Endometrial microvascular endothelial cells (primary cell): ENCODE measurements around the gene LSM2. TPM values are rescaled to one million over a fixed set of nuclear protein-coding genes. Genes with fewer than 3 reads are reported as not detected.

Experiments used
- in situ Hi-C: cut with HindIII; loops from 2 replicates; pipeline ENCODE4 v1.10.0; 2017; ENCODE audit warnings: low sequenced_read_pairs, low pct_unique_long_range_greater_than_20kb; ENCODE audit errors: inconsistent ontology term
- total RNA-seq: library from RNA; depleted of rRNA; stranded (reverse); fragments of >200 nt; gene quantifications from one replicate; pipeline ENCODE4 v1.2.3, GENCODE V29; 2015; ENCODE audit errors: inconsistent ontology term

Gene LSM2
- total RNA-seq, 1 donor from 2014 or later = 172 TPM

DNA sequence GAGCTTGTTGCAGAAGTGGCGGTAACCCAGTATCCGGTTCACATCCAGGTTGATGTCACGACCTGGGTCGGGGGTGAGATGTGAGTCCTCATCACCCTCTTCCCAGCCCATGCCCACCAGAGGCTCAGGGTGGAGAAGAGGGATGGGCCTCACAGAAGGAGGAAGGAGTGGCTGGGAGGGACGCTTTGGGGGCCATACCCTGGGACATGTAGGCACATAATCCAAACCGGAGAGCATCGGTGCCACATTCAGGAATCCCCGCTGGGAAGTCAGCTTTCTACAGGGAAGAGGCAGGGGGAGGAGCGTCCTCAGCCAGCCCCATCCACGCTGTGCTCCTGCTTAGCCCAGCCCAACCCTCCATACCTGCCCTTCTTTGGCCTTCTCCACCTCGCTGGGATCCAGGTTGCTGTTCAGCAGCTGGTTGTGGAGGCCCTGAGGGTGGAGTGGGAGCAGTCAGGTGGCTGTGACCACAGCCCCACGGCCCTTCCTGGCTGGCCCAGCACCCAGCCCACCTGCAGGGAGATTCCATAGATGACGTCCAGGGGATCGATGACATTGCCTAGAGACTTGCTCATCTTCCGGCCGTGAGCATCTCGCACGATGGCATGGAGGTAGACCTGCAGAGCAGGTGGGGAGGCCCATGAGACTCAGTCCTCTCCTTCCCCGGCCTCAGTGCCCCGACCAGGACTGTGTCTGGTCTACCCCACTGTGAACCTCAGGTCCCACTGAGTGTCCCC is 26.1 kb downstream of the LSM2 start:
- in situ Hi-C loops = no loop called here

DNA sequence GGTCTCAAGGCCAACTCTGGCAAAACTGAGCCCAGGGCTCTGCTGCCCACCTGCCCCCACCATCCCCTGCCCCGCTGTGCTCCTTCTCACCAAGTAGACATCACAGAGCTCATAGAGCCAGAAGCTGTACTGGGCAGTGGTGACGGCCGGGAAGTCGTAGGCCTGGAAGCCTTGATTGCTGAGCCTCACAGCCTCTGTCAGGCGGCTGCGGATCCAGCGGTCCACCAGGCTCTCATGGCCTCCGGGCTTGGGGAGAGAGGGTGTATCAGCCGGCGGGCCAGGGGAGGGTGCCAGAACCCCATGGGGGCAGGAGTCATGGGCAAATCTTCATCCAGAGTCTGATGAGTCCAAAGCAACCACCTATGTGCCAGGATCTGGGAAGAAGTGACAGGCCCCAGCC is 26.9 kb downstream of the LSM2 start:
- in situ Hi-C loops = no loop called here

DNA sequence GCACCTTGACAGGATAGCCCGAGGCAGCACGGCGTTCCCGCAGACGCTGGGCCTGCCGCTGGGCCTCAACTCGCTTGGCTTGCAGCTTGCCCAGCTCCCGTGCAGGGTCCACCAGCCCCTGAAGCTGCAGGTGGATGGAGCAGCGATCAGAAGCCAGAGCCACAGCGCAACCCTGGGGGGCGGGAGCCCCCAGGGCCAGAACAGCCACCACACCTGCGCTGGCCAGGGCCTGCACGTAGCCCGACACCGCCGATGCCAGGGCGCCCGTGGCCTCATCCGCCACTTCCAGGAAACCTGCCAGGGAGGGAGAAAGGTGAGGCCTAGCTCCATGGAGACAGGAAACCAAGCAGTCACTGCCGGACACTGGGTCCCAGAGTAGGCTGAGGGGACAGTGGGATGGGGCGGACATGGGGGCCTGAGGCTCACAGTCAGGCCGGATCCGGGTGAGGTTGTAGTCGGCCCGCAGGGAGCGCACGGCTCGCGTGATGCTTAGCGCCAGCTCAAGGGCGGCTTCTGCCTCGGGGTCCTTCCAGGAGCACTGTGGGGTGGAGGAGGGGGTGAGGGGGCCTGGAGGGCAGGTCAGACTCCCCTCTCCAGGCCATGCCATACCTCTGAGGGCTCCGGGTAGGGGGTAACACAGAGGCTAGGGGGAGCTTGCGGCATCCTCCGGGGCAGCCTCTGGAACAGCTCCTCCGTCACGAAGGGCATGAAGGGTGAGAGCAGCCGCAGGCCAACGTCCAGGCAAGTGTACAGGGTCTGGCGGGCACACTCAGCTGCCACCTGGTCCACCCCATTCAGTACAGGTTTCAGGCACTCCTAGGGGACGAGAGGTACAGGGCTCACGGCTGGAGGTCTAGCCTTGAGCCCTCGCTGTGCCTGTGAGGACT is 27.5 kb downstream of the LSM2 start:
- in situ Hi-C loops = no loop called here

DNA sequence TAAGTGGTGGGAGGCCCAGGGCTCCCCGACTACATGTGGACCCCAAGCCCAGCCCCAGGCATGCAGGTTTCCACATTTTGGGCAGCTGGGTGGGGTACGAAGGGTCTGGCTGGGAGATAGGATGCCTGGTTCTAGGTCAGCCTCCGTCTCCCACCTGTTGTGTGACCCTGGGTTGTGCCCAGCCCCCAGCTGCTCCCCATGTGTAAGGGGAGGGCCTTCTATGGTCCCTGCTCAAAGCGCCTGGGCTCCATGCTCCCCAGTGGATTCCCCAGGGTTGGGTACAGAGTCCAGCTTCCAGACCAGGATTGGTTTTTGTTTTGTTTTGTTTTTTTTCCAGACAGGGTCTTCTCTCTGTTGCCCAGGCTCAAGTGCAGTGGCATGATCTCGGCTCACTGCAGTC is 28.6 kb downstream of the LSM2 start:
- in situ Hi-C loops = no loop called here

DNA sequence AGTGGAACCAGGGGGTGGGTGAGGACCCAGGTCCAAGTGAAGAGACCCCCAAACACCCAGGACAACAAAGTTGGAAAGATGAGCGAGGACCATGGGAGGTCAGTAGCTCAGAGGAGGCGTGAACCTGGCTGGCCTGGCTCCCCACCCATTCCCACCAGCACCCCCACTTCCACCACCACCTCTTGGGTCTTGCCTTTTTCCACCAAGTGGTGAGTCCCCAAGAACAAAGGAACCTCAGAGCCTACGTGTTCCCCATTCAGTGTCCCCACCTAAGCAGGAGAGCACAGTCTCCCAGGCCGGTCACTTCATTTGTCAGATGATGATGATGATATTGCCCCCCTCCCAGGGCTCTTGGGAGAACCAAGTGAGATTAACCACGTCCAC is 29.1 kb downstream of the LSM2 start:
- in situ Hi-C loops = no loop called here

- in situ Hi-C loops = no loop called here
Measured at GRCh38 chr6:31776989-31777666, 29.6 kb downstream of the LSM2 start, which contains the start of gene VWA7. TSS of gene VWA7 (minus strand) at chr6:31777328. CDS start at chr6:31776779, 549 bp downstream.

GRCh38 chr6:31776485-31776988 is 30.2 kb downstream of the LSM2 start:
- in situ Hi-C loops = no loop called here

DNA sequence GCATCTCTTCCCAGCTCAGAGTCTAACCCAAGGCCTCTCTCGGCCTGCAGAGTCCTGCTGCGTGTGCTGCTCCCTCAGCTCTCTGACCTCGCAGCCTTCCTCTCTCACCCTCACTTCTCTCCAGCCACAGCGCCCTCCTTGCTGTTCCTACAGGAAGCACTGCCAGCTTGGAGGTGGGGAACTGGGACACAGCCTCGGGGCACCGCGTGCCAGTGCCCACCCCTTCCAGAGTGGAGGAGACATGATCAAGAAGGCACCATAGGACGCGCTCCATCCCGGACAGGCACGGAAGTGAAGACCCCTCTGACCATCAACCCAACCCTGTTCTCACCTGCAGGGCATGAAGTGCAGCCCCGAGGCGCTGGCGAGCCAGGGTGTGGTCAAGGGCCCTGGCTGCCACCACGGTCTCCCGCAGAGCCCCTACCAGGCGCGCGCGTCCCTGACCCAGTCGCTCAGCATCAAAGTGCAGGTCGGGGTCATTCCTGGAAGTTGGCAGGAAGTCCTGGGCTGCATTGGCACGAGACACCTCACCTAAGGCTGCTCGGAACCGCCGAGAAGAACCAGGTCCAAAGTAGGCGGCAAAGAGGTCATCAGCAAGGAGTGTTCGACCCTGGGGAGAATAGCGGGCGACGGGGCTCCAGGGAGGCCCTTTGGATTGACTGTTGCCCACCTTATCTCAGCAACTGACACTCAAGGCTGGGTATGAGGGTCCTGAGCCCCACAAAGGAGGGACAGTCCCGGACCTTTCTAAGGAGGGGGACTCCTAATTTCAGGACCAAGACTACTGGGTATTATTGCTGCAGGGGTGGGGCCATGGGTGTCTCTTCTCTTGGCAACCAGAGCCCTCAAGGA is 30.9 kb downstream of the LSM2 start:
- in situ Hi-C loops = no loop called here

DNA sequence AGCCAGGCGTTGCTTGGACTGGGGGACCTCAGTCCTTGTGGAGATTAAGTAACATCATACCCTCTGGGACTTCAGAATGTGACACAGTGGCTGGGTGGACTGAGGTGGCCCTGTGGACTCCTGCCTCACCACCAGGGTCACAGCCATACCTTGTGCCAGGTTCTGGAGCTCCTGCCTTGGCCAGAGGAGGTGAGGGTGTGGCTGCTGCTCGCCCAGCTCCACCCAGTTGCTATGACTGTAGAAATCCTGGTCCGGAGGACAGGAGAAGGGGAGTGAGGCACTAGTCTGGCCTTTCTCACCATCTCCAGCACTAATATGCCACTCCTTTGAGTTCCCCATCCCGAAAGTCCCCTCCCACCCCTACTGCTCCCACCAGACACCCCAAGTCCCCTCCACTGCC is 31.6 kb downstream of the LSM2 start:
- in situ Hi-C loops = no loop called here

- in situ Hi-C loops = no loop called here
Measured at GRCh38 chr6:31771992-31772358, 34.8 kb downstream of the LSM2 start.

GRCh38 chr6:31770860-31771259 is 35.9 kb downstream of the LSM2 start:
- in situ Hi-C loops = no loop called here

GRCh38 chr6:31769684-31770371 is 36.9 kb downstream of the LSM2 start:
- in situ Hi-C loops = no loop called here

GRCh38 chr6:31768363-31769257 is 38.2 kb downstream of the LSM2 start:
- in situ Hi-C loops = no loop called here

DNA sequence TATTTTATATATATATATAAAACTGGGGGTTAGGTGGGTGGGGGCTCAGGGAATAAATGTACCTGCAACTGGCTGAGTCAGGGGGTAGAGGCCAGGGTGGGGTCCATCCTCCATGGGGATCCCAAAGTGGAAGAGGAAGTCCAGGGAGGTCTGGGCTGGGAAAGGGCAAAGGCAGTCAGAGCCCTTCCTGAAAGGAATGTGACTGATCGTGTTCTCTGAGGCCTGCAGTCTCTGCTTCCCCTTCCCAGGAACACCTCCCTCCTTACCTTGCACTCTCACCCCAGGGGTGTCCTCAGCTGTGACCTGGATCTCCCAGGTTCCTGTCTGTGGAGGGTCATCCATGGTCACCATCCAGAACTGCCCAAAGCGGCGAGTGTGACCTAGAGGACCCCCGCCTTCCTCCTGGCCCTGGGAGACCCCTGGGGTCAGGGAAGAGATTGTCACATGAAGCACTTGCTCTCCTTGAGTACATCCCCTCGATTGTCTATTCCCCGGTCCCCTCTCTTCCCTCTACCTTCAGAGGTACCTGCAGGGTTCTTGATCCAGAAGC is 39.6 kb downstream of the LSM2 start:
- in situ Hi-C loops = no loop called here

GRCh38 chr6:31765910-31766794 is 40.6 kb downstream of the LSM2 start:
- in situ Hi-C loops = no loop called here

GRCh38 chr6:31765559-31765909 is 41.2 kb downstream of the LSM2 start:
- in situ Hi-C loops = no loop called here
